Fibroblast of skin of abdomen (primary cell): ENCODE results near the gene ABCG4.
"Not testable (repeated sequence)": the region's sequence is repeated elsewhere in the genome, so short reads cannot be mapped to it uniquely, and the experiment has no call there.

Experiments
- DNase-seq: peaks from one replicate; pipeline ENCODE4 v3.0.0-alpha.2; 2013

Gene ABCG4

GRCh38 chr11:119116235-119116594, 32.6 kb upstream of the ABCG4 start:
- DNase-seq, result no peak

DNA sequence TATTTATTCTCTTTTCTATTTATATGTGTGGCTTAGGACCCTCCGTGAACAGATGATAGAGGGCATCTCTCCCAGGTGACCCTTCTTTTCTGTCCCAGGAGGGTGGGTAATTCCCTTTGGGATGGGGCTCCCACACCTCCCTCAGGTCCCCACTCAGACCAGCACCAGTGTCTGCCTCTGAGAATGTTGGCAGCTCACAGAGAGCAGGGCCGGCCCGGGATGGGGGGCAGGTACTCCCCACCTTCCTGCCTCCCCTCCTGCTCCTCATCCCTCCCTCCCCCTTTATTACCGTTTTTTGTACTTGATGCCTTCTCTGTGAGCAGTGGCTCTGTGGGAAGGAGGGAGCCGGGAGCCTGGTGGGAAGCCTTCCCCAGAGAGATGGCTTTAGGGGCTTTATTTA, 32.3 kb upstream of the ABCG4 start:
- no peak for DNase-seq

DNA sequence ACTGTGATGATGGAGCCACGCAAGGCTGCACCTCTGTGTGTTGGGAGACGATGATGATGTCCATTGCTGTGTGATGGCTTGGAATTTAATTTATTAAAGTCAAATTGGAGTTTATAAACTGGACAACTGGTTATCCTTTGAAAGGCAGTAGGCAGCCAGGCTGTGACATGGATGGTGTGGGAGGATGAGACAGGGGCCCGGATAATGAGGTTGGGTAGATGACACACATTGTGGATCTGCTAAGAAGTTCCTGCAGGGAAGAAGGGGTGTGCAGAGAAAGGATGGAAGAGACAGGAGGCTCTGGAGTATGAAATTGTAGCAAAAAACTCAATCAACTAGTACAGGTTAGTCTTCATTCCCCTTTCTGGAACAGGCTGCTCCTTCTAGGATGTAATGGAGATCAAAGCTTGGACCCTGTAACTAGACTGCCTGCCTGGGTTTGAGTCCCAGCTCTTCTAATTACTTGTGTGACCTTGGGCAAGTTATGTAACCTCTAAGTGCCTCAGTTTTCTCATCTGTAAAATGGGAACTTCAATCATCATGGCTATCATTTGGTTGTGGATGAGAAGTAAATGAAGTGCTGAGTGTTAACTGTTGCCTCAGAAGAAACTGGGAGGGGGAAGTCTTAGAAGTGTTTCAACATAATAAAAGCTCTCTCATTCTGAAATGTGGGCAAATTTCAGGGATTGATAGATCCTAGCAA, 31.7 kb upstream of the ABCG4 start:
- no peak for DNase-seq

GRCh38 chr11:119118227-119118626, 30.6 kb upstream of the ABCG4 start:
- DNase-seq, result no peak

- no peak for DNase-seq
These were observed 29.9 kb upstream of the ABCG4 start for GRCh38 chr11:119118946-119119345.

DNA sequence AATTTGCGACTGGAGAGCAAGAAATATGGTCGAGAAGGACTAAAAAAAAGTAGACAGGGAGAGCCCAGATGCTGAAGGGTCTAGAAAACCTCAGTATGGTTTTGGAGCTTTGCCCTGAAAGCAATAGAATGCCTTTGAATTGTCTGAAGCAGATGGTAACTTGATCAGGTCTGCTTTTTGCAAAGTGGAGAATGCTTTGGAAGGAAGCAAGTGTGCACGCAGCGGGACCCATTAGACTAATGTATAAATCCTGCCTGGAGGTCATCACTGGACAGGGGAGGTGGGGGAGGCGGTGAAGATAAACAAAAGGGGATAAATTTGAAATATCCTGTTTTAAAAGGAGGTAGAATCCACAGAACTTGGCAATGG, 28.2 kb upstream of the ABCG4 start:
- DNase-seq, result peak; percentile 78

- peak; percentile 99 for DNase-seq
These were observed 27.6 kb upstream of the ABCG4 start, which contains the start of gene HINFP for GRCh38 chr11:119121008-119121810. TSS of gene HINFP (plus strand) at chr11:119121580. CDS start at chr11:119126945, 5,365 bp downstream.

DNA sequence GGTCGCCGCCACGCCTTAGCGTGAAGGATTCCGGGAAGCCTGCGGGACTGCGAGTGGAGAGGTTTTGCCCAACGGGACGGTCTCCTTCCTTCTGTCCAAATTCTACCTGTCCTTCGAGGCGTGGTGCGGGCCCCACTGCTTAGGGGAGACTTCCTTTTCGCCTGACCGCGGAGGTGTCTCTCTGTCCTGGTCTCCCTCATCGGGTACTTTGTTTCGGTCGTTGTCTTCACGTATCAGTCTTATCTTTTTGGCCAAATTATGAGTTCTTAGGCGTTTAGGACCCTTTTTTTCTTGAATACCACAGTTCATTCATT, 27.1 kb upstream of the ABCG4 start:
- DNase-seq, result no peak

DNA sequence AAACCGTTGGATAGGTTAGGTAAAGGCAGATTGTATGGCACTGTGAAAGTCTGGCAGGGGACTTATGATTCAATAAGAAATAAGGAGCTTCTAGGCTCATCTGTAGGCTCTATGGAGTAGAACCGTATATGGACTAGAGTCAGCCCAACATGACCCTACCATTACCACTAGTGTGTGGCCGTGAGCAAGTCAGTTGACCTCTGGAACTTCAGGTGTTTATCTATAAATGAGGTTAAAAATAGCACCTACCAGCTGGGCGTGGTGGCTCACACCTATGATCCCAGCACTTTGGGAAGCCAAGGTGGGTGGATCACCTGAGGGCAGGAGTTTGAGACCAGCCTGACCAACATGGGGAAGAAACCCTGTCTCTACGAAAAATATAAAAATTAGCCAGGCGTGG, 23.0 kb upstream of the ABCG4 start:
- DNase-seq, result no peak

- no peak for DNase-seq
These were observed 22.1 kb upstream of the ABCG4 start for GRCh38 chr11:119126675-119127268.

DNA sequence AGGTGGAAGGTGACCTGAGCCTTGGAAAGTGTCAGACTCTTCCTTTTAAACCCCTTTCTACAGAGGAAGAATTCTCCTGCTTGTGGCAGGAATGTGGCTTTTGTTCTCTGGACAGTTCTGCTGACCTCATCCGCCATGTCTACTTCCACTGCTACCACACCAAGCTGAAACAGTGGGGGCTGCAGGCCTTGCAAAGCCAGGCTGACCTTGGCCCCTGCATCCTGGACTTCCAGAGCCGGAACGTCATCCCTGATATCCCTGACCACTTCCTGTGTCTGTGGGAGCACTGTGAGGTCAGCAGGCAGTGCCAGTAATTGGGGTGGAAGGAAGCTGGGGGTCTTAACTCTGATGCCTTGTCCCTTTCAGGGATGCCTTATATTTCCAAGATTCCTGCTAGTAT, 18.2 kb upstream of the ABCG4 start:
- no peak for DNase-seq

GRCh38 chr11:119134389-119134978, 14.4 kb upstream of the ABCG4 start:
- DNase-seq, result no peak

DNA sequence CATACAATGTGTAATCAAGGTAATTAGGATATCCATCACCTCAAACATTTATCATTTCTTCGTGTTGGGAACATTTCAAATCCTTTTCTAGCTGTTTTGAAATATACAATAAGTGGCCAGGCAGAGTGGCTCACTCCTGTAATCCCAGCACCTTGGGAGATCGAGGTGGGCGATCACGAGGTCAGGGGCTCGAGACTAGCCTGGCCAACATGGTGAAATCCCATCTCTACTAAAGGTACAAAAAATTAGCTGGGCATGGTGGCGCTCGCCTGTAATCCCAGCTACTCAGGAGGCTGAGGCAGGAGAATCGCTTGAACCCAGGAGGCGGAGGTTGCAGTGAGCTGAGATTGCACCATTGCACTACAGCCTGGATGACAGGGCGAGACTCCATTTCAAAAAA, 9.6 kb upstream of the ABCG4 start:
- DNase-seq, result not testable (repeated sequence)

DNA sequence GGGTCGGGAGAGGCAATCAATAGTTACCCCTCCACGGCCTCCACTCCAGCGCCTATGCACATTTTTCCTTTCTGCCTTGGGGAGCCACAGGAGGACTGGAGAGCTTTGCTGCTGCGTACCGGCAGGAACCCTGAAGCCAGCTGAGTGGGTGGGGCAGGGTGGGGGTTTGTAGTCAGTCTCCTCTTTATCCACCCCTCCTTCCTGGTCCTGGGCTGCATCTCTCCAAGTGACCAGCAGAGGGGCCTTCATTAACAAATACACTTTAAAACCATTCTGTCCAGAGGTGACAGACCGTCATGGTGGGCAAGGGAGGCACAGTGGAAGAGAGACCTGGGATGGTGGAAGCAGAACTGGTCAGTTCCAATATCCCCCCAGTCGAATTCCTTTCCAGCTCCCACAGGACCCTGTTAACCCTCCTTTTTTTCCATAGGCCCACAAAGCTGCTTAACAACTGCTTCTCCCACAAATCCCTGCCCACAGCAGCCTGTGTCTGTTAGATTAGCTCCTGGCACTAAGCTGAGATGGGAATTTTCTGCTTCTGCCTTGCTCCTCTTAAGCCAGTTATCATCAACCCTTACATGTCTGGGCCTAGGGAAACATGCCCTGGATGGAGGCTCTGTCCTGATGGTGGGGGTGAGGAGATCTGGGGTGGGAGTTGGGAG, 3.9 kb upstream of the ABCG4 start:
- DNase-seq, result peak; percentile 66

DNA sequence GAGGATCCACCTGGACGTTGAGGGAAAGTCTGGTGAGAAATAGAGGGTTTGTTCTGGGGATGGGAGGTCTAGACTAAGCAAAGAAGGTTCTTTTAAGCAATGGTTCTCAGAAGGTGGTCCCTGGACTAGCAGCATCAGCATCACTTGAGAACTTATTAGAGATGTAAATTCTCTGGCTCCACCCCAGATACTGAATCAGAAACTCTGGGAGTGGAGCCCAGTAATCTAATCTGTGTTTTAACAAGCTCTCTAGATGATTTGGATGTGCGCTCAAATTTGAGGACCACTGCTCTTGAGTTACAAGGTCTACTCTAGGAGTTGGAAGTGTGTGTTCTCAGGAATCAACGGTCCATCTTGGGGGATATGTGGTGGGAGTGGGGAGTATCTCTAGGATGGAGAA, 3.3 kb upstream of the ABCG4 start:
- no peak for DNase-seq

- DNase-seq, result no peak
These were observed 1.1 kb upstream of the ABCG4 start for GRCh38 chr11:119147604-119148333.

DNA sequence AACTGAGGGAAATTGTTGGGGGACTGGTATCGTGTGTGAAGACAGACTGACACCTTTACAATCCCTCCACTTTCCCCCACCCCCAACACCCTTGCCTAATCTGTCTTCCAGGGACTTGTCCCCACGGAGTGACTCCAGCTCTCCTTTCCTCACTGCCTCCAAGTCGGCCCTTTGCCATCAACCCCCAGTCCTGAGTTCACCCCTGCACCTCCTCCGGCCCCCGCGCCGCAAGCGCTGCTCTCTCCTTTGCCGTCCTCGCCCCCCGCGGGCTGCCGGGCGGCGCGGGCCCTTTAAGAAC, 183 bp upstream of the ABCG4 start:
- DNase-seq, result no peak

DNA sequence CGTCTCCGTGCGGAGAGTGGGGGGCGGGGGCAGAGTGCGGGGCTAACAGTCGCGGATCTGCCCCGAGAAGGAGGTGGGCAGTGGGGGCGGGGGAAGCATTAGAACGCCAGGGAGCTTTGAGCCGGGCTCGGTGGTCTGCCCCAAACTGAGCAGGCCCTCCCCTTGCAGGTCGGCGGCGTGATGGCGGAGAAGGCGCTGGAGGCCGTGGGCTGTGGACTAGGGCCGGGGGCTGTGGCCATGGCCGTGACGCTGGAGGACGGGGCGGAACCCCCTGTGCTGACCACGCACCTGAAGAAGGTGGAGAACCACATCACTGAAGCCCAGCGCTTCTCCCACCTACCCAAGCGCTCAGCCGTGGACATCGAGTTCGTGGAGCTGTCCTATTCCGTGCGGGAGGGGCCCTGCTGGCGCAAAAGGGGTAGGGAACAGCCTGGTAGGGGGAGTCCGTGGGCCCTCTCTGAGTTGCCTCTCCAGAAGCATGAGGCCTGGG, 979 bp downstream of the ABCG4 start:
- DNase-seq, result no peak

DNA sequence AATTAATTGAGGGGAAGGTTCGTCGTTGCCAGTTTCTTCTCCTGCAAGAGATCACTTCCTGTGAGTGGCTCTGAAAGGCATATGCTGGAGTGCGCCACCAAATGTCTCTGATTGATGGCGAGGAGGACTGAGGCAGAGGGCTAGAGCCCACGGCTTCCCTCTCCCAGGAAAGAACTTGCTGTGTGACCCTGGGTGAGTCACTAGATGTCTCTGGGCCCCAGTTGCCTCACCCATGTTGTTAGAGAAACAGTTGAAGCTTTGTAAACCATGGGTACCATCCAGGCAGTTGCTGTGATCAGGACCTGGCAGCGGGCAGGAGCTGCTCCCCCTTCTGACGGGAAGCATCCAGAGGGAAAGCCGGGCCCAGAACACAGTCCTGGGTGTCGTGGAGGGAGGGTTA, 3.2 kb downstream of the ABCG4 start:
- DNase-seq, result no peak

DNA sequence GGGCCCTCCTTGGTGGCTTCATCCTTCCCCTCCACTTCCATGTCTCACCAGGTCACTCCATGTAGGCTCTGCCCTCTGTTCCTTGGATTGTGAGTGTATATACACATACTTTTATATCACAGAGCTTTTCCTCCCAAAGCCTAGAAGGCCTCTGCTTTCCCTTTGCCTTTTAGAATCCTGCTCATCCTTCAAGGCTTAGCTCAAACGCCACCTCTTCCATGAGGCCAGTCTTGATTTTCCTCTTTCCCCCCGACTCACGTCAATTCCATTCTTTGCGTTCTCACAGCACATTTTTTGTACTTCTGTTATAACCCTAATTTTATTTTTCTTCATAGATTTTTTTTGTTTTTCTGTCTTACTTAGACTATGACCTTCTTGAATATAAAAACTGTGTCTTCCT, 3.8 kb downstream of the ABCG4 start:
- no peak for DNase-seq

- DNase-seq, result no peak
These were observed 4.4 kb downstream of the ABCG4 start for GRCh38 chr11:119153049-119153818.

DNA sequence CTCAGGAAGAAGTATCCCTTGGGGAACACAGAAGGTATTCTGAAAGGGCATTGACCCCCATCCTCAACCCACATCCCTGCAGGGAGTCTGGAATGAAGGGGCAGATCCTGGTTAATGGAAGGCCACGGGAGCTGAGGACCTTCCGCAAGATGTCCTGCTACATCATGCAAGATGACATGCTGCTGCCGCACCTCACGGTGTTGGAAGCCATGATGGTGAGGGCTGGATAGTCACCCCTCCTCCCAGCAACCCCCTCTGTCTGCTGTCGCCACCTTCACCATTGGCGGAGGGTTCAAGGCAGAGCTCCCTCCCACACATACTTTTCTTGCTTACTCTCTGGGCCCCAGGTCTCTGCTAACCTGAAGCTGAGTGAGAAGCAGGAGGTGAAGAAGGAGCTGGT, 5.3 kb downstream of the ABCG4 start:
- no peak for DNase-seq
